NT2/D1 (cell line): ENCODE measurements around the gene NTM.

Experiments
- DNase-seq: peaks from one replicate; pipeline ENCODE4 v3.0.0-alpha.2; 2011; ENCODE audit warnings: low read depth, low spot score
- H3K27me3 ChIP-seq: 2 replicates; pipeline ENCODE4 v1.6.0; 2011; ENCODE audit warnings: mild to moderate bottlenecking; ENCODE audit not compliant: insufficient read length, insufficient read depth
- H3K36me3 ChIP-seq: 2 replicates; pipeline ENCODE4 v1.6.1; 2011; ENCODE audit warnings: mild to moderate bottlenecking, low read length, mixed read lengths; ENCODE audit not compliant: insufficient read depth, insufficient read length
- H3K4me1 ChIP-seq: 2 replicates; pipeline ENCODE4 v1.5.1; 2011; ENCODE audit not compliant: insufficient read depth, insufficient read length
- H3K4me3 ChIP-seq: 2 replicates; pipeline ENCODE4 v1.5.1; 2011; ENCODE audit warnings: low read depth; ENCODE audit not compliant: insufficient read length
- H3K9ac ChIP-seq: 2 replicates; pipeline ENCODE4 v1.6.0; 2011; ENCODE audit warnings: low read depth; ENCODE audit not compliant: insufficient read length
- H3K9me3 ChIP-seq: 2 replicates; pipeline ENCODE4 v1.5.1; 2011; ENCODE audit warnings: mild to moderate bottlenecking, low read length; ENCODE audit not compliant: insufficient read depth
- SUZ12 ChIP-seq: IDR thresholded peaks from 2 replicates; pipeline ENCODE4 v1.6.1; 2011; ENCODE audit not compliant: insufficient read length, insufficient read depth; ENCODE audit errors: extremely low read depth
- YY1 ChIP-seq: IDR thresholded peaks from 2 replicates; pipeline ENCODE4 v1.6.1; 2011; ENCODE audit not compliant: insufficient read length, insufficient read depth
- ZNF274 ChIP-seq: IDR thresholded peaks from 2 replicates; pipeline ENCODE4 v1.6.1; 2011; ENCODE audit warnings: mild to moderate bottlenecking, low read depth, low read length

Gene NTM

DNA sequence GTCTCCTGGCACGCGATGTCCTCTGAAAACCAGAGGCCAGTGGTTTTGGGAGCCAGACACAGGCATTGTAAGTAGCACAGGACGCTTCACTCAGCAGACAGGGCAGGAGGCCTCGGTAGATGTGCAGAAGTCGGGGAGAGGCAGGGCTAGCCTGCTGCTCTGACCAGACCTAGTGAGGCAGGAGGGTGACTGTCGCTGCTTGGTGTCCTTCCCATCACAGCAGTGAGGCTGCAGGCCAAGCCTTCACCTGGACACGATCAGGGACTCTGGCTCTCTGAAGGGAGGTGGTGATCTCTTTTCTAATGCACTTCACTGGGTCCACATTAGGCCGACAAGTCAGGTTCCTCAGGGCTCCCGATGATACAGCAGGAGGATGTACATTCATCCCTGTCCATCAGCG is 583.7 kb downstream of the NTM start:
- Histone ChIP-seq H3K9me3 (no peaks in the 10 kb centered on the region), H3K4me1 (no peaks in the 10 kb centered on the region), H3K27me3 (no peaks in the 10 kb centered on the region), H3K9ac (no peak overlapping the region), H3K4me3 (no peak overlapping the region), H3K36me3 (no peaks in the 10 kb centered on the region)
- DNase-seq: no peak
- no peak for TF ChIP-seq SUZ12
- no peak for TF ChIP-seq ZNF274
- TF ChIP-seq YY1: no peak

DNA sequence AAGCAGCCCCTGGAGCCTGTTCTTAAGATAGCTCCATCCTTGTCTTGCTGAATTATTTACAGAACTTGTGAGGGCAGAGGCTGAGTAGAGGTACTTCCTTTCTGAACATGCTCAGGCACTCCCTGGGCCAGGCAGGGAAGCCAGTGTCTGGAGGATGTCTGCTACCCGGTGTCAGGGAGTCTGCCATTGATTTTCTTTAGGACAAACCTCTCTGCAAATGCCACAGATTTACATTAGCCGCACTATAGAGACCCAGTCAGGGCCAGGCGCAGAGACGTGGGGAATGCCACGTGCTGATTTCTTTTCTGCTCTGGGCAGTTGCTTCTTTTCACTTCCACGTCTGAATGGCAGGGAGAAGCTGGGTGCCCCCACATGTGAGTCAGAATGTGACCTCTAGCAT is 585.5 kb downstream of the NTM start:
- Histone ChIP-seq H3K36me3 (no peaks in the 10 kb centered on the region), H3K9ac (no peak overlapping the region), H3K4me1 (no peaks in the 10 kb centered on the region), H3K4me3 (no peak overlapping the region), H3K9me3 (no peaks in the 10 kb centered on the region), H3K27me3 (no peaks in the 10 kb centered on the region)
- no peak for DNase-seq
- TF ChIP-seq SUZ12 (no peak), ZNF274 (no peak), YY1 (no peak)

DNA sequence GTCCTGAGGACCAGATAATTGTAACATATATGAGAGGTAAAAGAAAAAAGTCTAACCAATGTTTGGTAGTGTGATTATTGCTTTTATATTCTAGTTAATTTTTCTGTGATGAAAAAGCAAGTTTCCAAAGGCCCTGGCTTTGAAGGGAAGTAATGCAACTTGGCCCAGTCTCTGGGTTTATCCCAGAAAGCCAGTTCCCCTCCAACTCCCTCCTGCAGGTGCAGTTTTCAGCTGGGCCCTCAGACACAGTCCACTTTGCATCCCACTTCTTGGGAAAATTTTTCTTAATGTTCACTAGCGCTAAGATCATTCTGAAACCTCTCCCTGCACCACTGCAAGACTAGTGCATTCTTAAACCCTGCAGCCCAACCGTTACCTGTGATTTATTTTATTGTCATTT is 586.8 kb downstream of the NTM start:
- DNase-seq: no peak
- no peaks in the 10 kb centered on the region for H3K27me3 ChIP-seq
- no peaks in the 10 kb centered on the region for H3K9me3 ChIP-seq
- TF ChIP-seq SUZ12 (no peak), YY1 (no peak), ZNF274 (no peak)
- H3K36me3 ChIP-seq: no peaks in the 10 kb centered on the region
- no peak overlapping the region for H3K4me3 ChIP-seq
- H3K4me1 ChIP-seq: no peaks in the 10 kb centered on the region
- H3K9ac ChIP-seq: no peak overlapping the region

DNA sequence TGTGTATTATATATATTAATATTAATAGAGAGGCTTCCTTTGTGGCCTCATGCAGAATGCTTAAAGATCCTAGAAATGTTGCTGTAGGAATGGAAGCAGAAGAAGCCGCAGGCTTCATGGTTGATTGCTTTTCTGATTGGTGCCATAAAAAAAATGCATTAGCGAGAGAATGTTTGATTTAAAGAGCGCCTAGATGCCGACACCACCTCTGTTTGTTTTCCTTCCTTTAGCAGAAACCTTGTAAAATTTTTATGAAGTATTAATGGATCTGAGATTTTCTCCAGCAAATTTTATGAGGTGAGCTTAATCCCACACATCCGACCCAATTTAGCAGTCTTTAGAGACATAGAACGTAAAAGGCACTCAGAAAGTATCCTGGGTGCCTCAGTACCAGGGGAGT is 587.5 kb downstream of the NTM start:
- H3K27me3 ChIP-seq: no peaks in the 10 kb centered on the region
- H3K36me3 ChIP-seq: no peaks in the 10 kb centered on the region
- DNase-seq: no peak
- H3K4me3 ChIP-seq: no peak overlapping the region
- no peak overlapping the region for H3K9ac ChIP-seq
- H3K9me3 ChIP-seq: no peaks in the 10 kb centered on the region
- H3K4me1 ChIP-seq: no peaks in the 10 kb centered on the region
- no peak for TF ChIP-seq SUZ12
- no peak for TF ChIP-seq YY1
- no peak for TF ChIP-seq ZNF274

DNA sequence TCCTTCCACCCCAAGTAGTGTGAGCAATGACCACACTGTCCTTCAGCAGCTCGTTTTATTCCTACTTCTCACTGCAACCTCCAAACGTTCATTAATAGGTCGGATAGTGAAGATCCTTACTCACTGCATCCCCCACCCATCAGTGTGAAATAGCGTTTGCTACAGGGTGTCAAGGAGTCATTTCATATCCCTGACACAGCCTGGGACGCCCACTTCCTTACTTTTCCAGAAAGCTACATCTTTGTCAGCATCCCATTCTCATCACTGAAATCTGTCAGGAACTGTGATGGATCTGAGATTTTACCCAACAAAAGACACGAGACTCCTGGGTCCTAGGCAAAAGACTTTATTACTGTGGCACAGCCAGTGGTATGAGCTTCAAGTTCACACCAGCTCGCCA is 592.4 kb downstream of the NTM start:
- no peak overlapping the region for H3K9ac ChIP-seq
- H3K36me3 ChIP-seq: no peaks in the 10 kb centered on the region
- no peaks in the 10 kb centered on the region for H3K4me1 ChIP-seq
- H3K27me3 ChIP-seq: no peaks in the 10 kb centered on the region
- no peak overlapping the region for H3K4me3 ChIP-seq
- no peaks in the 10 kb centered on the region for H3K9me3 ChIP-seq
- no peak for TF ChIP-seq SUZ12
- TF ChIP-seq YY1: no peak
- no peak for TF ChIP-seq ZNF274
- DNase-seq: no peak

DNA sequence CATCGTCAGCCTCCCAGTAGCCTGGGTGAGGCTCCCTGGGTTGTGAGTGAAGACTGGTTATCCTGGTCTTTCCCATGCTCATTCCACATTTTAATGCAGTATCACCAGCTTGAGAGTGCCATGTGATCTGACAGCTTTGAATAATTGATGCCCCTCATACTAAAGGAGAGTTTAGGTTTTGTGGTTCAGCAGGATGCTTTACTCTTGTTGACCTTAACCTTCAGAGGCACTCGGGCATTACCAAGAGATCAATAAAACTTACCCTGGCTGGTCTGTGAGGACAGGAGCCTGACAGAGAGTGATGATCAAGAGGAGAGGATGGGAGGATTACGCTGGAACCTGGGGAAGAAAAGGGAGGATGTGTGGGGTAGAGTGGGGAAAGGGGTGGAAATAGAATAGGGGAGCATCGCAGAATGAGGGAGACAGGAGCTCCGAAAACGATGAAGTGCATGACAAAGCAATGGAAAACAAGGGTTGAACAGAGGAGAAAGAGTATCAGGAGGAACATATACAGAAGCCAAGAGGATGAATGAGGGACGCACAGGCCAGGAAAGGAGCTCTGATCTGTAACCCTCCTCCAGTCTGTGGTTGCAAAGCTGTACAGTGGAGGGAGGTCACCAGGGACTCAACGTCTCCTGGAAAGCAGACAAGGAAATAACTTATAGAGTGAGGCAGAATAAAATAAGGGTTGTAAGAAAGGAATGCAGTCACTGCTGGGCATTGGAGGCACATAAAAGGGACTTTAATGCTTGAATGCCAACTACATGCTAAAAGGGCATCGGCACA is 594.5 kb downstream of the NTM start:
- Histone ChIP-seq H3K4me3 (no peak overlapping the region), H3K27me3 (no peaks in the 10 kb centered on the region), H3K9ac (no peak overlapping the region), H3K4me1 (no peaks in the 10 kb centered on the region), H3K9me3 (no peaks in the 10 kb centered on the region), H3K36me3 (no peaks in the 10 kb centered on the region)
- TF ChIP-seq ZNF274 (no peak), YY1 (no peak), SUZ12 (no peak)
- no peak for DNase-seq

DNA sequence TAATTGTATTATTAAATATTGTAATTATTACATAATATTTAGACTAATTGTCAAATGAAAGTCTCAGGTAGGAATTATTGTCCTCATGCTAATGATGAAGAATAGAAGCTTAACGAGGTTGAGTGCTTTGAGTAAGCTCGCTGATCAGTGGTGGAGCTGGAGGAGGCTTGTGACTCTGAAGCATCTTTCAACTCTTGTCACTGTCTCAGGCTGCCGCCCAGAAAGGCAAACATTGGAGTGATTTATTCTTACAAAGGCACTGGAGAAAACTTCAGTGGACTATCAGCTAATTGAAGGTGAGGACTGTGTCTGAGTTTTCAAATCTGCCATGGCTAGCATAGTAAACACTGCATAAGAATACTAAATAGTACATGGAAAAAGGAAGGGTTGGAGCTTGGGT is 595.1 kb downstream of the NTM start:
- Histone ChIP-seq H3K4me1 (no peaks in the 10 kb centered on the region), H3K36me3 (no peaks in the 10 kb centered on the region), H3K9ac (no peak overlapping the region), H3K27me3 (no peaks in the 10 kb centered on the region), H3K4me3 (no peak overlapping the region), H3K9me3 (no peaks in the 10 kb centered on the region)
- TF ChIP-seq YY1 (no peak), ZNF274 (no peak), SUZ12 (no peak)
- no peak for DNase-seq

DNA sequence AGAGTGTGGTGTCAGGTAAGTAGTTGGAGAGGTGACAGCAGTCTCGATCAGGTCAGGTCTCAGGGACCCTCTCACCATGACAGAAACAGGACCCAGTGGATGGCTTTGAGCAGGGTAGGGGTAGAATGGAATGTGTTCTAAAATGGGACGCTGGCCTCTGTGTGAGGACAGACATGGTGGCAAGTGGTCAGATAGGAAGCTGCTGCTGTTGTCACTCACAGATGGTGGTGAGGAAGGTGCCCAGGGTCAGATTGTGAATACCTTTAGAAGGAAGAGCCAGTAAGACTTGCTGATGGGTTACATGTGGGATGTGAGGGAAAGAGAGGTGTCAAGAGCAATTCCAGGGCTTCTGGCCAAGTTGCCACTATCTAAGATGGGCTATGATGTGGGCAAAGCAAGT is 596.3 kb downstream of the NTM start:
- DNase-seq: no peak

More for the DNA sequence above, 596.3 kb downstream of the NTM start:
- Histone ChIP-seq H3K27me3 (no peaks in the 10 kb centered on the region), H3K9me3 (no peaks in the 10 kb centered on the region), H3K9ac (no peak overlapping the region), H3K4me3 (no peak overlapping the region), H3K36me3 (no peaks in the 10 kb centered on the region), H3K4me1 (no peaks in the 10 kb centered on the region)
- TF ChIP-seq SUZ12: no peak
- no peak for TF ChIP-seq ZNF274
- no peak for TF ChIP-seq YY1
